Measurements from ENCODE around the gene MAP2K5. TPM values are rescaled to one million over a fixed set of nuclear protein-coding genes. Genes with fewer than 3 reads are reported as not detected.
A peak's percentile ranks its signal among the peaks of the same experiment; 100 is the strongest.

The MAP2K5 gene
- 10 to 100 TPM in 2 of 4 donors, 1 to 10 TPM in 2; 7.2 to 14.2 (median 9.3) TPM for total RNA-seq

DNA sequence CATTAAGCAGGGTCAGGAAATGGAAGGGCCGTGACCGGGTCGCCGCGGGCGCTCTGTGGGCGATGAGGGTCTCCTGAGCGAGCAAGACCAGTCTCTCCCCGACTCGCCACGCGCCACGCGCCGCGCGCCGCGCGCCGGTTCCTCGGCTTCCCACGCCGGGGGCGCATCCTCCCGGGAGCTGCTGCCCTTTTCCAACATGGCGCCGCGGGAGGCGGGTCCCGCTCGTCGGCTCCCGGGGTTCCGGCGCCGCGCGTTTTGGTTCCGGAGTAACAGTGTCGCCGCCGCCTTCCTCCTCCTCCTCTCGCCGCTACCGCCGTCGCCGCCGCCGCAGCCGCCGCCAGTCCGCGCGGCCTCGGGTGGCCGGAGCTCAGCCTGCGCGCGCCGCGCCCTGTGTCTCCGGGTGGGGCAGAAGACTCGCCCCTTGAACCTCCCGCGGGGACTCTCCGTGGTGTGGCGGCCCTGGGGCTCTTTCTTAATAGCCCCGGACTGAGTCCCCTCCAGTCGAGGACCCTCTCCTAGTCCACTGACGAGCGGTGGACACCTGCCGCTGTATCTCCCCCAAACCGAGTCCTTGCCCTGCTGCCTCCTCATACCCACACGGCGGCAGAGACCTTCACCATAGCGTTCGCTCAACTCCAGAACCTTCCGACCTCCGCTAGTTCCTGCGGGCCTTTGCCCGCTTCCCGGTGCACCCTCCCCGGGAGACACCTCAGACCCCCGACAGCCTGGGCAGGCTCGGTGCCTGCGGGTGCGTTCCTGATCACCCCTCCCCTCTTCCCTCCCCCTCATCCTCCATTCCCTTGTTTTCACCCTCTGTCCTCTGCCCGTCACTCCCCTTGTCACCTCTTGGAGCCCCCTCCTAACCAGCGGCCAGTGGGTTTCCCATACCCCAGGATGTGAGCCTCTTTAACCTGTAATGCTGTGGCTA, at the start of gene MAP2K5:
Gene MAP2K5 (plus strand): TSS at position 284 of the 928 bp plus-strand sequence. CDS start 633 bp downstream, at position 917.
- ATAC-seq (ENCODE audit: low FRiP score) (peak; percentile 75), DNase-seq (ENCODE audit: low spot score) (peak; percentile 51)
- TF ChIP-seq, protein P1, sequence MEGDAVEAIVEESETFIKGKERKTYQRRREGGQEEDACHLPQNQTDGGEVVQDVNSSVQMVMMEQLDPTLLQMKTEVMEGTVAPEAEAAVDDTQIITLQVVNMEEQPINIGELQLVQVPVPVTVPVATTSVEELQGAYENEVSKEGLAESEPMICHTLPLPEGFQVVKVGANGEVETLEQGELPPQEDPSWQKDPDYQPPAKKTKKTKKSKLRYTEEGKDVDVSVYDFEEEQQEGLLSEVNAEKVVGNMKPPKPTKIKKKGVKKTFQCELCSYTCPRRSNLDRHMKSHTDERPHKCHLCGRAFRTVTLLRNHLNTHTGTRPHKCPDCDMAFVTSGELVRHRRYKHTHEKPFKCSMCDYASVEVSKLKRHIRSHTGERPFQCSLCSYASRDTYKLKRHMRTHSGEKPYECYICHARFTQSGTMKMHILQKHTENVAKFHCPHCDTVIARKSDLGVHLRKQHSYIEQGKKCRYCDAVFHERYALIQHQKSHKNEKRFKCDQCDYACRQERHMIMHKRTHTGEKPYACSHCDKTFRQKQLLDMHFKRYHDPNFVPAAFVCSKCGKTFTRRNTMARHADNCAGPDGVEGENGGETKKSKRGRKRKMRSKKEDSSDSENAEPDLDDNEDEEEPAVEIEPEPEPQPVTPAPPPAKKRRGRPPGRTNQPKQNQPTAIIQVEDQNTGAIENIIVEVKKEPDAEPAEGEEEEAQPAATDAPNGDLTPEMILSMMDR (IDR thresholded peaks at IDR 0.05), result no peak

DNA sequence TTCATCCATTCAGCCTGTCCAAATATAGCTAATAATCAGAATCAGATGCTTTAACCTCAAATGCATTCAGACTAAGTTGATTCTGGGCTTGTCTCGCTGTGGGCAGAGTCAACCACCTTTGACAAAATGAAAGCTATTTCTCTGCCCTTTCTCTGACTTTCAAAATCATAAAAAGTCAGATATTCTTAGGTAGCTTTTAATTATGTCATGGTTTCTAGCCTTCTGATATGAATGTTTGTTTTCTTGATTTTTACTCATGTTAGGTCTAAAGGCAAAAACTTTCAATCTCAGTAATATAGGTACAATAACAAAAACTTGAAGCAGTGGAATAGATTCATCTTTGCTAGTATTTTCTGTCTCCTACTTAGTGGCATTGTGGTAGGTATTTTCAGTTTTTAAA, 46.9 kb upstream of the MAP2K5 start:
- DNase-seq (ENCODE audit: low spot score) (no peak), ATAC-seq (ENCODE audit: low FRiP score) (no peak)
- TF ChIP-seq, protein P1 (IDR thresholded peaks at IDR 0.05), result no peak

DNA sequence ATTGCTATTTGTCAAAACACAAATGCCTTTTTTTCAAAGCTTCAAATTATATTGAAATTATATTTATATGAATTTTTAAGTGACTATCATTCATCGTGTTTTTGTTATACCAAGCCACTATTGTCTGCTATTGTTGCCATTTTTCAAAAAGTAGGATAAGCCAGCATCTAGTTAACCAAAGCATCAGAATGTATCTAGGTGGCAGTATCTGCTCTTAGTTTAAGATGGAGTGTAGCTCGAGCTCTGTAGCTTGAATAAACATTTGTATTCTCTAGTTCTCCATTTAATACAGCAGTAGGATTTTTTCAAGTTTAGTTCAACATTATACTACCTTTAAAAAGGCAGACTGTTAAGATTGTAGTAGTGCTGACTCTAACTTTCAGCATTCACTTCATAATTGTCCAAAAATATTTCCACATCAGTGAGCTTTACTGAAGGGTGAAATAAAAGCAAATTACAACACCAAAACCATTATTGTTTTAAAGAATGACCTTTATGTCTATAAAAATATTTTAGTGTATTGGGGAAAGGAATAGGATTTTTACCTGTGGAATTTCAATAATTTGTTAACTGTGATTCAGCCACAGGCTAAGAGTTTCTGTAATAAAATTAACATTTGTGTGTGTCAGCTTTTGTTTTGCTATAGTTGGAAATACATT, 41.2 kb upstream of the MAP2K5 start:
- ATAC-seq (ENCODE audit: low FRiP score) (no peak), DNase-seq (ENCODE audit: low spot score) (no peak)
- TF ChIP-seq, protein P1 (IDR thresholded peaks at IDR 0.05), result no peak

GRCh38 chr15:67501836-67502461, 40.6 kb upstream of the MAP2K5 start:
- TF ChIP-seq, protein P1 (IDR thresholded peaks at IDR 0.05), result no peak
- ATAC-seq (ENCODE audit: low FRiP score) (no peak), DNase-seq (ENCODE audit: low spot score) (no peak)

GRCh38 chr15:67504056-67504455, 38.4 kb upstream of the MAP2K5 start:
- TF ChIP-seq, protein P1 (IDR thresholded peaks at IDR 0.05), result no peak
- DNase-seq (ENCODE audit: low spot score) (no peak), ATAC-seq (ENCODE audit: low FRiP score) (no peak)

DNA sequence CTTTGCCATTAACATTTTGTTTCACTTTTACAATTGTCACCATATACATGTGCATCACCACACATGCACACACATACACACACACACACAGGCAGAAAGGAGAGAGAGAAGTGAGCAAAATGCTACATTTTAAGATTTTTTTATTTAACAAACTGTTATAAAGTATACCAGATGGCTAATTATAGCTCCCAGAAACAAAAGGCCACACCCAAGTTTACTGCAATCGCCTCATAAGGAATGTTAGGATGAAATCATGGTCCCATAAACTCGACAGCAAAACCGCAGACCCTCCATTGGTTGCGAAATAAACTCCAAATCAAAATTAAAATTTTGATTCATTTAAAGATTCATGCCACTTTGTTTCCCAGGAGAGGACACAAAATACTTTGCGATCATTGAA, 37.7 kb upstream of the MAP2K5 start:
- TF ChIP-seq, protein P1 (IDR thresholded peaks at IDR 0.05), result no peak
- DNase-seq (ENCODE audit: low spot score) (no peak), ATAC-seq (ENCODE audit: low FRiP score) (no peak)

All from omental fat pad (tissue), 4 donors.